ENCODE results near the gene STIP1.

DNA sequence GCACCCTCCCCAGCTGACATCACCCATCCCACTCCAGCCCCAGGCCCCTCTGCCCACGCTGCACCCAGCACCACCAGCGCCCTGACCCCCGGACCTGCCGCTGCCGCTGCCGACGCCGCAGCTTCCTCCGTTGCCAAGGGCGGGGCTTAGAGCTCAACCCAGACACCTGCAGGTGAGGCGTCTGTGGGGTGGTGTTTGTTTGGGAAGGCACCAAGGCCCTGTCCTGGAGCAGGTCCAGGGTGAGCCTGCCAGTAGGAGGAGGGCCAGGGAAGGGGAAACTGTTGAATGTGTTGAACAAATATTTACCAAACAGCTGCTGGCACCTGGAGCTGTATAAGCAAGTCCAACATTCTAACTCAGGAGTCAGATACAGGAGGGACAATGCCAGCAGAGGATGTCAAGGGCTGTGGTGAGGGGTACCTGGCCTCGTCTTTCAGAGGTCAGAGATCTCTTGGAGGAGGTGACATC is 51.5 kb downstream of the STIP1 start:
- TF ChIP-seq, protein P1, sequence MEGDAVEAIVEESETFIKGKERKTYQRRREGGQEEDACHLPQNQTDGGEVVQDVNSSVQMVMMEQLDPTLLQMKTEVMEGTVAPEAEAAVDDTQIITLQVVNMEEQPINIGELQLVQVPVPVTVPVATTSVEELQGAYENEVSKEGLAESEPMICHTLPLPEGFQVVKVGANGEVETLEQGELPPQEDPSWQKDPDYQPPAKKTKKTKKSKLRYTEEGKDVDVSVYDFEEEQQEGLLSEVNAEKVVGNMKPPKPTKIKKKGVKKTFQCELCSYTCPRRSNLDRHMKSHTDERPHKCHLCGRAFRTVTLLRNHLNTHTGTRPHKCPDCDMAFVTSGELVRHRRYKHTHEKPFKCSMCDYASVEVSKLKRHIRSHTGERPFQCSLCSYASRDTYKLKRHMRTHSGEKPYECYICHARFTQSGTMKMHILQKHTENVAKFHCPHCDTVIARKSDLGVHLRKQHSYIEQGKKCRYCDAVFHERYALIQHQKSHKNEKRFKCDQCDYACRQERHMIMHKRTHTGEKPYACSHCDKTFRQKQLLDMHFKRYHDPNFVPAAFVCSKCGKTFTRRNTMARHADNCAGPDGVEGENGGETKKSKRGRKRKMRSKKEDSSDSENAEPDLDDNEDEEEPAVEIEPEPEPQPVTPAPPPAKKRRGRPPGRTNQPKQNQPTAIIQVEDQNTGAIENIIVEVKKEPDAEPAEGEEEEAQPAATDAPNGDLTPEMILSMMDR (IDR thresholded peaks at IDR 0.05 in 8 of 11, conservative IDR thresholded peaks at IDR 0.05 in 3 of 11), result no peak
- TF ChIP-seq POLR2AphosphoS5 (IDR thresholded peaks at IDR 0.05), result no peak
